IMR-90 (cell line): Measurements from ENCODE around the gene LDB1. TPM values are rescaled to one million over a fixed set of nuclear protein-coding genes. Genes with fewer than 3 reads are reported as not detected.

Experiments used
- ATAC-seq: fragments of 200-7000 bp; cut with Tn5 transposase; 2 replicates; pipeline ENCODE4 v1.9.1; 2020; ENCODE audit warnings: low read depth, mild to moderate bottlenecking, moderate library complexity
- BruUV-seq: library from RNA; stranded (reverse); fragments of 400-500 nt; replicated peaks from 2 replicates; lab custom pipeline; 2021; lab: Mats Ljungman, UMichigan
- CTCF ChIA-PET: fragments of 300-600 bp; formaldehyde crosslinking; extraction: SDS; loops from one replicate; lab custom pipeline; 2021; ENCODE audit warnings: antibody characterized with exemption; lab: Yijun Ruan, JAX
- POLR2A ChIA-PET: fragments of 300-600 bp; sonication (Branson Sonifier 250); formaldehyde crosslinking; loops from one replicate; lab custom pipeline; 2022; ENCODE audit warnings: antibody characterized with exemption; ENCODE audit not compliant: unreplicated experiment; lab: Charles Lee
- DNase-seq: peaks from one replicate; pipeline ENCODE4 v3.0.0; 2013
- H2AFZ ChIP-seq: replicated peaks from 2 replicates; pipeline ENCODE3; 2013; ENCODE audit warnings: low read length, mild to moderate bottlenecking; ENCODE audit not compliant: poor library complexity
- H2AK5ac ChIP-seq: 2 replicates; pipeline ENCODE4 v1.6.1; 2013; ENCODE audit warnings: low read depth, low read length, inconsistent platforms
- H2AK9ac ChIP-seq: replicated peaks from 2 replicates; pipeline ENCODE3; 2013; ENCODE audit warnings: mild to moderate bottlenecking, low read depth, low read length, moderate library complexity; ENCODE audit not compliant: poor library complexity
- H2BK120ac ChIP-seq: 2 replicates; pipeline ENCODE4 v1.6.1; 2013; ENCODE audit warnings: low read depth, low read length, inconsistent platforms
- H2BK15ac ChIP-seq: 3 replicates; pipeline ENCODE4 v1.6.1; 2013; ENCODE audit warnings: low read depth, low read length, inconsistent platforms
- H2BK20ac ChIP-seq: 2 replicates; pipeline ENCODE4 v1.6.1; 2013; ENCODE audit warnings: low read depth, mild to moderate bottlenecking, inconsistent platforms, low read length, moderate library complexity
- H2BK5ac ChIP-seq: 2 replicates; pipeline ENCODE4 v1.6.1; 2013; ENCODE audit warnings: mild to moderate bottlenecking, low read depth, low read length, inconsistent platforms; ENCODE audit not compliant: poor library complexity, severe bottlenecking
- H3K14ac ChIP-seq: replicated peaks from 2 replicates; pipeline ENCODE4 v1.6.1; 2013; ENCODE audit warnings: low read depth, low read length, inconsistent platforms
- H3K18ac ChIP-seq: 2 replicates; pipeline ENCODE4 v1.6.1; 2013; ENCODE audit warnings: low read depth, low read length, control low read depth
- H3K23ac ChIP-seq: 2 replicates; pipeline ENCODE4 v1.6.1; 2013; ENCODE audit warnings: low read depth, low read length, inconsistent platforms
- H3K27ac ChIP-seq: 2 replicates; pipeline ENCODE4 v1.5.1; 2013; ENCODE audit warnings: mild to moderate bottlenecking, control low read depth, low read length; ENCODE audit not compliant: insufficient read depth
- H3K27me3 ChIP-seq: 2 replicates; pipeline ENCODE4 v1.6.1; 2013; ENCODE audit warnings: low read length; ENCODE audit not compliant: control insufficient read depth, insufficient read depth
- H3K36me3 ChIP-seq: 2 replicates; pipeline ENCODE4 v1.6.1; 2013; ENCODE audit warnings: low read length, mixed read lengths; ENCODE audit not compliant: control insufficient read depth, insufficient read depth
- H3K4ac ChIP-seq: 2 replicates; pipeline ENCODE4 v1.6.1; 2013; ENCODE audit warnings: low read depth, low read length, inconsistent platforms
- H3K4me1 ChIP-seq: 2 replicates; pipeline ENCODE4 v1.6.1; 2013; ENCODE audit warnings: low read length, mixed read lengths; ENCODE audit not compliant: control insufficient read depth, insufficient read depth
- H3K4me2 ChIP-seq: 2 replicates; pipeline ENCODE4 v1.6.1; 2013; ENCODE audit warnings: low read depth, mild to moderate bottlenecking, control low read depth, low read length, moderate library complexity
- H3K4me3 ChIP-seq: 2 replicates; pipeline ENCODE4 v1.5.1; 2013; ENCODE audit warnings: low read depth, mild to moderate bottlenecking, control low read depth, low read length, moderate library complexity; ENCODE audit not compliant: insufficient read depth
- H3K56ac ChIP-seq: 2 replicates; pipeline ENCODE4 v1.6.1; 2013; ENCODE audit warnings: low read length, inconsistent platforms; ENCODE audit not compliant: insufficient read depth; ENCODE audit errors: extremely low read depth
- H3K79me1 ChIP-seq, 2 experiments: 2 replicates each; pipeline ENCODE4 v1.6.1; 2013; ENCODE audit warnings: low read length in 2 of 2, inconsistent platforms in 1 of 2, low read depth in 1 of 2
- H3K9ac ChIP-seq: 2 replicates; pipeline ENCODE4 v1.6.1; 2013; ENCODE audit warnings: low read depth, low read length, control low read depth
- H3K9me1 ChIP-seq: 2 replicates; pipeline ENCODE4 v1.6.1; 2013; ENCODE audit warnings: low read length, inconsistent platforms; ENCODE audit not compliant: insufficient read depth
- H3K9me3 ChIP-seq: 2 replicates; pipeline ENCODE4 v1.6.1; 2013; ENCODE audit warnings: low read length; ENCODE audit not compliant: control insufficient read depth, insufficient read depth
- H4K20me1 ChIP-seq: 2 replicates; pipeline ENCODE4 v1.6.1; 2013; ENCODE audit warnings: low read length, inconsistent platforms; ENCODE audit not compliant: insufficient read depth
- H4K5ac ChIP-seq: 2 replicates; pipeline ENCODE4 v1.6.1; 2013; ENCODE audit warnings: mild to moderate bottlenecking, low read depth, low read length, control low read depth
- H4K8ac ChIP-seq, 2 experiments: 2 replicates each; pipeline ENCODE4 v1.6.1; 2013; ENCODE audit warnings: low read depth in 2 of 2, low read length in 2 of 2, control low read depth in 1 of 2, inconsistent platforms in 1 of 2
- H4K91ac ChIP-seq: 2 replicates; pipeline ENCODE4 v1.6.1; 2013; ENCODE audit warnings: low read depth, low read length, inconsistent platforms; ENCODE audit not compliant: insufficient read depth
- FOS ChIP-seq: fragments of 150-350 bp; IDR thresholded peaks from 2 replicates; pipeline ENCODE4 v1.6.1; 2016; ENCODE audit warnings: low read depth, low read length
- MAFK ChIP-seq: IDR thresholded peaks from 2 replicates; pipeline ENCODE4 v1.6.1; 2012; ENCODE audit warnings: low read depth, low read length, improper control_type of control experiment
- MAZ ChIP-seq: IDR thresholded peaks from 2 replicates; pipeline ENCODE4 v1.6.1; 2012; ENCODE audit warnings: low read depth, mild to moderate bottlenecking, low read length, improper control_type of control experiment, moderate library complexity, borderline replicate concordance
- MXI1 ChIP-seq: IDR thresholded peaks from 2 replicates; pipeline ENCODE4 v1.6.1; 2012; ENCODE audit warnings: low read depth, mild to moderate bottlenecking, low read length, moderate library complexity, borderline replicate concordance
- NFE2L2 ChIP-seq: fragments of 150-350 bp; IDR thresholded peaks from 2 replicates; pipeline ENCODE4 v1.6.1; 2016; ENCODE audit warnings: low read depth, mild to moderate bottlenecking, low read length
- WGBS, 2 experiments: methylation state at CpG; one replicate each; pipeline versions ENCODE4 v1.1.5 to v1.1.7; 2013; ENCODE audit warnings: missing lambda C conversion rate in 2 of 2; ENCODE audit not compliant: insufficient read length in 1 of 2; ENCODE audit errors: extremely low coverage in 2 of 2; 5-methylcytosine and 5-hydroxymethylcytosine counted together
- dilution Hi-C: fragments of 300-500 bp; cut with HindIII; formaldehyde crosslinking; loops from one replicate; pipeline ENCODE4 v1.14.3; 2018; ENCODE audit warnings: low sequenced_read_pairs; ENCODE audit not compliant: unreplicated experiment
- in situ Hi-C: fragments of 300-500 bp; cut with MboI; formaldehyde crosslinking; loops from 3 replicates; pipeline ENCODE4 v1.14.3; 2019; ENCODE audit warnings: low sequenced_read_pairs, inconsistent platforms, mixed read lengths
- intact Hi-C: fragments of 100-400 bp; cut with micrococcal nuclease; formaldehyde crosslinking; loops from 2 replicates; pipeline ENCODE4 v1.10.0; 2022
- polyA plus RNA-seq, 3 experiments: library from polyadenylated mRNA; depleted of rRNA; stranded (reverse); fragments of >200 nt; gene quantifications; 2 replicates each; pipeline ENCODE4 v1.2.3, GENCODE V29; 2012; ENCODE audit warnings: low replicate concordance in 1 of 3
- total RNA-seq: library from RNA; depleted of rRNA; stranded (reverse); fragments of >200 nt; gene quantifications from 2 replicates; pipeline ENCODE4 v1.2.3, GENCODE V29; 2012
- TF ChIP-seq, protein P1 (sequence below): conservative IDR thresholded peaks from 2 replicates; pipeline ENCODE4 v1.5.1; 2012; ENCODE audit warnings: mild to moderate bottlenecking, low read depth, low read length, improper control_type of control experiment
- TF ChIP-seq, protein P2 (sequence below): fragments of 150-350 bp; IDR thresholded peaks from 2 replicates; pipeline ENCODE4 v1.6.1; 2017; ENCODE audit warnings: mild to moderate bottlenecking, antibody characterized with exemption, low read length, low read depth

LDB1 gene
- total and polyA plus RNA-seq, 2 of the 4 experiments (the other 2 are of a cell fraction) = 47.9 to 92.4 TPM

DNA sequence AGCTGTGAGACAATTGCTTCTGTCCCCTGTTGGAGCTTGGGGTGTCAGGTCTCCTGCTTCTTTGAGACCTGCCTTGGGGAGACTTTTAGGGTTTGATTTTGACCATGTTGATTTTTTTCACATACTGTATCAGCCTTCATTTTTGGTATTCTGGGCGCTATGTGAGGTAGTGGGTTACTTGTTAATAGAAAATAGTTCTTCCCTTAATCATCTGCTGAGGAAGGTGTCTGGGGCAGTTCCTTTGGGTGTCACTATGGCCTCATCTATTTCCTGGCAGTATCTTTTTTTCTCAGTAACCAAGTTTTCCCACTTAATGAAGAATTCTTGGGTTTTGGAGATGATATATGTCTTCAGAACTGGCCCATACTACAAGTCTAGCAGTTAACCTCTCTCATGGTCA lies 27.4 kb upstream of the LDB1 start:
- H3K9ac ChIP-seq = no peak overlapping the region
- in situ Hi-C loops = no loop called here

More for the DNA sequence above, 27.4 kb upstream of the LDB1 start:
- H2BK15ac ChIP-seq = no peak overlapping the region
- no peak overlapping the region for H2AFZ ChIP-seq
- H3K4me3 ChIP-seq = no peak overlapping the region
- intact Hi-C loops (no loop called here), dilution Hi-C loops (no loop called here)
- H2BK5ac ChIP-seq = no peak overlapping the region
- no peak overlapping the region for H3K23ac ChIP-seq
- H3K14ac ChIP-seq = no peak overlapping the region
- no peaks in the 10 kb centered on the region for H3K9me3 ChIP-seq
- H3K4ac ChIP-seq = no peak overlapping the region
- H3K79me1 ChIP-seq = peaks cover 15 to 65% of the 10 kb centered on the region in 2 experiments
- peaks cover 4% of the 10 kb centered on the region; the same call in 1 of the 2 replicates for H3K4me1 ChIP-seq
- H3K9me1 ChIP-seq = peaks cover 10% of the 10 kb centered on the region; the same call in 1 of the 2 replicates
- no peak overlapping the region for H3K4me2 ChIP-seq
- H4K8ac ChIP-seq = no peak overlapping the region
- no peak overlapping the region for H2BK20ac ChIP-seq
- no peak for ATAC-seq
- no peak overlapping the region for H3K56ac ChIP-seq
- no peak overlapping the region for H3K18ac ChIP-seq
- DNase-seq = no peak
- no TSS peak for BruUV-seq
- peaks cover 43% of the 10 kb centered on the region for H4K20me1 ChIP-seq
- WGBS, 2 experiments = no CpG with 5 or more reads among the region's 1 CpG
- TF ChIP-seq MAFK (no peak), FOS (no peak), MAZ (no peak), NFE2L2 (no peak), MXI1 (no peak)
- TF ChIP-seq, protein P1, sequence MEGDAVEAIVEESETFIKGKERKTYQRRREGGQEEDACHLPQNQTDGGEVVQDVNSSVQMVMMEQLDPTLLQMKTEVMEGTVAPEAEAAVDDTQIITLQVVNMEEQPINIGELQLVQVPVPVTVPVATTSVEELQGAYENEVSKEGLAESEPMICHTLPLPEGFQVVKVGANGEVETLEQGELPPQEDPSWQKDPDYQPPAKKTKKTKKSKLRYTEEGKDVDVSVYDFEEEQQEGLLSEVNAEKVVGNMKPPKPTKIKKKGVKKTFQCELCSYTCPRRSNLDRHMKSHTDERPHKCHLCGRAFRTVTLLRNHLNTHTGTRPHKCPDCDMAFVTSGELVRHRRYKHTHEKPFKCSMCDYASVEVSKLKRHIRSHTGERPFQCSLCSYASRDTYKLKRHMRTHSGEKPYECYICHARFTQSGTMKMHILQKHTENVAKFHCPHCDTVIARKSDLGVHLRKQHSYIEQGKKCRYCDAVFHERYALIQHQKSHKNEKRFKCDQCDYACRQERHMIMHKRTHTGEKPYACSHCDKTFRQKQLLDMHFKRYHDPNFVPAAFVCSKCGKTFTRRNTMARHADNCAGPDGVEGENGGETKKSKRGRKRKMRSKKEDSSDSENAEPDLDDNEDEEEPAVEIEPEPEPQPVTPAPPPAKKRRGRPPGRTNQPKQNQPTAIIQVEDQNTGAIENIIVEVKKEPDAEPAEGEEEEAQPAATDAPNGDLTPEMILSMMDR = no peak
- TF ChIP-seq, protein P2, sequence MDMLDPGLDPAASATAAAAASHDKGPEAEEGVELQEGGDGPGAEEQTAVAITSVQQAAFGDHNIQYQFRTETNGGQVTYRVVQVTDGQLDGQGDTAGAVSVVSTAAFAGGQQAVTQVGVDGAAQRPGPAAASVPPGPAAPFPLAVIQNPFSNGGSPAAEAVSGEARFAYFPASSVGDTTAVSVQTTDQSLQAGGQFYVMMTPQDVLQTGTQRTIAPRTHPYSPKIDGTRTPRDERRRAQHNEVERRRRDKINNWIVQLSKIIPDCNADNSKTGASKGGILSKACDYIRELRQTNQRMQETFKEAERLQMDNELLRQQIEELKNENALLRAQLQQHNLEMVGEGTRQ = no peak
- no peak overlapping the region for H2BK120ac ChIP-seq
- H4K91ac ChIP-seq = no peak overlapping the region
- no peak overlapping the region for H3K27ac ChIP-seq
- no peak overlapping the region for H4K5ac ChIP-seq
- H2AK9ac ChIP-seq = no peak overlapping the region
- peaks cover 52% of the 10 kb centered on the region for H3K36me3 ChIP-seq
- CTCF ChIA-PET = interaction anchor here (1.7 kb wide), 1 partner anchor 13 kb away, joined by 4 read pairs; no protein-coding TSS in a partner anchor
- no peak overlapping the region for H2AK5ac ChIP-seq
- H3K27me3 ChIP-seq = no peaks in the 10 kb centered on the region
- POLR2A ChIA-PET = no interaction called here
